CD4-positive, alpha-beta T cell (primary cell): ENCODE results near the gene NCAM2. TPM values are rescaled to one million over a fixed set of nuclear protein-coding genes. Genes with fewer than 3 reads are reported as not detected.

Experiments used
- ATAC-seq: fragments of 200-7000 bp; cut with Tn5 transposase; one replicate; pipeline ENCODE4 v1.10.0; 2022; ENCODE audit warnings: mild to moderate bottlenecking; ENCODE audit not compliant: poor library complexity
- CTCF ChIA-PET: fragments of 350-600 bp; sonication (Branson Sonifier 250); formaldehyde crosslinking; loops from one replicate; lab custom pipeline; 2021; ENCODE audit warnings: antibody characterized with exemption, inconsistent platforms; lab: Charles Lee
- POLR2A ChIA-PET: fragments of 350-600 bp; sonication (Branson Sonifier 250); formaldehyde crosslinking; loops from one replicate; lab custom pipeline; 2021; ENCODE audit warnings: antibody characterized with exemption, inconsistent platforms; lab: Charles Lee
- DNase-seq, 14 experiments: peaks; one replicate each; pipeline ENCODE4 v3.0.0-alpha.2; 2013 to 2020; ENCODE audit warnings: mixed read lengths in 2 of 14
- H3K27ac ChIP-seq, 2 donors: one replicate each; pipeline versions ENCODE4 v1.5.1 to v1.7.0; 2013; ENCODE audit warnings: low read length in 2 of 2, low read depth in 1 of 2, mild to moderate bottlenecking in 1 of 2
- H3K27me3 ChIP-seq, 2 experiments: 1 replicate in 1 of 2; 2 replicates in 1 of 2; pipeline versions ENCODE4 v1.6.1 to v1.7.0; 2013; ENCODE audit warnings: low read length in 2 of 2, control low read depth in 1 of 2, mild to moderate bottlenecking in 1 of 2, moderate library complexity in 1 of 2; ENCODE audit not compliant: insufficient read depth in 2 of 2, control insufficient read depth in 1 of 2
- H3K36me3 ChIP-seq: one replicate; pipeline ENCODE4 v1.6.1; 2013; ENCODE audit warnings: low read length, control low read depth; ENCODE audit not compliant: insufficient read depth
- H3K4me1 ChIP-seq: one replicate; pipeline ENCODE4 v1.6.1; 2013; ENCODE audit warnings: low read length, control low read depth; ENCODE audit not compliant: insufficient read depth
- H3K4me3 ChIP-seq: one replicate; pipeline ENCODE4 v1.5.1; 2013; ENCODE audit warnings: mild to moderate bottlenecking, low read length, moderate library complexity
- H3K9me3 ChIP-seq, 2 experiments: 1 replicate in 1 of 2; 2 replicates in 1 of 2; pipeline versions ENCODE4 v1.6.1 to v1.7.0; 2013; ENCODE audit warnings: low read length in 2 of 2, mild to moderate bottlenecking in 2 of 2, control low read depth in 1 of 2, moderate library complexity in 1 of 2; ENCODE audit not compliant: control insufficient read depth in 1 of 2, insufficient read depth in 1 of 2
- H3K27ac Mint-ChIP-seq: one replicate; pipeline ENCODE4 v1.8.0; 2020; ENCODE audit warnings: mixed read lengths
- H3K27me3 Mint-ChIP-seq: one replicate; pipeline ENCODE4 v1.8.0; 2021; ENCODE audit warnings: mixed read lengths
- H3K36me3 Mint-ChIP-seq: one replicate; pipeline ENCODE4 v1.8.0; 2021; ENCODE audit warnings: low read depth, mixed read lengths
- H3K4me1 Mint-ChIP-seq: one replicate; pipeline ENCODE4 v1.8.0; 2021; ENCODE audit warnings: low read depth, mixed read lengths
- H3K4me3 Mint-ChIP-seq: one replicate; pipeline ENCODE4 v1.8.0; 2020; ENCODE audit warnings: mild to moderate bottlenecking, mixed read lengths
- H3K9me3 Mint-ChIP-seq: one replicate; pipeline ENCODE4 v1.8.0; 2020; ENCODE audit warnings: mixed read lengths
- intact Hi-C, 2 experiments: fragments of 100-400 bp; cut with DNase I in 1 of 2; cut with micrococcal nuclease in 1 of 2; formaldehyde crosslinking; loops; one replicate each; pipeline versions ENCODE4 v1.15.1 to v1.9.0; 2023 to 2025; cut with DNase I, micrococcal nuclease
- total RNA-seq, 174 experiments: library from RNA in 2 of 174; stranded (reverse) in 2 of 174; gene quantifications; one replicate each; pipeline ENCODE4 v1.2.3 and lab custom pipeline; 2021 to 2026
- TF ChIP-seq, protein P1 (sequence below): fragments of 200-600 bp; IDR thresholded peaks from one replicate; pipeline ENCODE4 v1.8.0; 2022; ENCODE audit warnings: antibody characterized with exemption, mild to moderate bottlenecking

The NCAM2 gene
- total RNA-seq, 2 experiments from 2014 or later, result not detected

DNA sequence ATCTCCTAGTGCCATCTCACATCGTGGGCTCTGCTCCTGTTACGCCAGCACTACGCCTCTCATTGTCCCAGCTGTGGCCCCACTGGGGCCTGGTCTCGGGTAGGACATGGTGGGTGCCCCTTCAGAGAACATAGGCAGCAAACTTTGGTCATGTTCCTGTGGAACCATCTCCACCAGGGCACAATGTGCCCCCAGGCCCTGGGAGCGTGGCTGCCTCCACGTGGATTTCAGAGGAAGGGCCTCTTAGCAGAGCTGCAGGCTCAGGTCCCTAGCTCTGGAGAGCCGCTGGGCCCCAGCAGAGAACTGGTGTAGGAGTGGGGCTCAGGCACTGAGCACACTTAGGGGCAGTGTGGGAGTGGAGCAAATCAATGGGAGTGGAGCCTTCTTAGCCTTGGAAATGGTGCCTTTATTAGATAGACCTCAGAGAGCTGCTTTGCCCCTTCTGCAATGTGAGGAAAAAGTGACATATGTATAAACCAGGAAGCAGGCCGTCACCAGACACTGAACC lies 460.0 kb downstream of the NCAM2 start:
- Histone ChIP-seq H3K9me3 (peaks cover 0 to 11% of the 10 kb centered on the region in 2 experiments), H3K27me3 (no peaks in the 10 kb centered on the region), H3K4me3 (no peak overlapping the region), H3K36me3 (no peaks in the 10 kb centered on the region), H3K27ac (no peak overlapping the region), H3K4me1 (no peaks in the 10 kb centered on the region)
- ChIA-PET POLR2A (no interaction called here), CTCF (no interaction called here)
- Mint-ChIP-seq H3K27me3 (no peaks in the 10 kb centered on the region), H3K27ac (no peak overlapping the region), H3K4me3 (no peak overlapping the region), H3K36me3 (no peaks in the 10 kb centered on the region), H3K9me3 (peaks cover 4% of the 10 kb centered on the region), H3K4me1 (no peaks in the 10 kb centered on the region)
- intact Hi-C loops, result no loop called here
- ATAC-seq (no peak), DNase-seq (no peak)
- TF ChIP-seq, protein P1, sequence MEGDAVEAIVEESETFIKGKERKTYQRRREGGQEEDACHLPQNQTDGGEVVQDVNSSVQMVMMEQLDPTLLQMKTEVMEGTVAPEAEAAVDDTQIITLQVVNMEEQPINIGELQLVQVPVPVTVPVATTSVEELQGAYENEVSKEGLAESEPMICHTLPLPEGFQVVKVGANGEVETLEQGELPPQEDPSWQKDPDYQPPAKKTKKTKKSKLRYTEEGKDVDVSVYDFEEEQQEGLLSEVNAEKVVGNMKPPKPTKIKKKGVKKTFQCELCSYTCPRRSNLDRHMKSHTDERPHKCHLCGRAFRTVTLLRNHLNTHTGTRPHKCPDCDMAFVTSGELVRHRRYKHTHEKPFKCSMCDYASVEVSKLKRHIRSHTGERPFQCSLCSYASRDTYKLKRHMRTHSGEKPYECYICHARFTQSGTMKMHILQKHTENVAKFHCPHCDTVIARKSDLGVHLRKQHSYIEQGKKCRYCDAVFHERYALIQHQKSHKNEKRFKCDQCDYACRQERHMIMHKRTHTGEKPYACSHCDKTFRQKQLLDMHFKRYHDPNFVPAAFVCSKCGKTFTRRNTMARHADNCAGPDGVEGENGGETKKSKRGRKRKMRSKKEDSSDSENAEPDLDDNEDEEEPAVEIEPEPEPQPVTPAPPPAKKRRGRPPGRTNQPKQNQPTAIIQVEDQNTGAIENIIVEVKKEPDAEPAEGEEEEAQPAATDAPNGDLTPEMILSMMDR, result no peak

DNA sequence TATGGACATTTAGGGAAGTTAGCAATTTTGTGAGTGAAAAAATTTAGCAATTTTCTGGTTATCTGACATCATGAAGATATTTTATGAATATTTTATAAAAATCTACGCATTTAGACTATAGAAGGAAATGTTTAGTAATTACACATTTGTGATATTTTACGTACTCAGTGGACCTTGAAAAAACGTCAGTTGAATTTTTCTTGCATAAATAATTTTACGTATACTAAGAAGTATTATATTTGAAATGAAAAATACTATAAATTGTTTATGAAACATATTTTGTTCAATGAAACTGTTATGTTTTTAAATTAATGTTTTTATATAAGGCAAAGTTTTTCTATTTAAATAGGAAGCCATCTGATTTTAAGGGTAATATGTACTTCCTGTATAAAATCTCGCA lies 462.8 kb downstream of the NCAM2 start:
- no peaks in the 10 kb centered on the region for H3K4me1 ChIP-seq
- Mint-ChIP-seq H3K9me3 (peaks cover 4% of the 10 kb centered on the region), H3K27ac (no peak overlapping the region), H3K4me1 (no peaks in the 10 kb centered on the region), H3K27me3 (no peaks in the 10 kb centered on the region), H3K36me3 (no peaks in the 10 kb centered on the region), H3K4me3 (no peak overlapping the region)
- no peak overlapping the region for H3K4me3 ChIP-seq
- no peaks in the 10 kb centered on the region for H3K36me3 ChIP-seq
- H3K27ac ChIP-seq, result no peak overlapping the region
- DNase-seq (no peak), ATAC-seq (no peak)
- TF ChIP-seq, protein P1, result no peak
- POLR2A ChIA-PET, result no interaction called here
- no peaks in the 10 kb centered on the region for H3K27me3 ChIP-seq
- intact Hi-C loops, result no loop called here
- CTCF ChIA-PET, result no interaction called here
- peaks cover 0 to 11% of the 10 kb centered on the region in 2 experiments for H3K9me3 ChIP-seq

DNA sequence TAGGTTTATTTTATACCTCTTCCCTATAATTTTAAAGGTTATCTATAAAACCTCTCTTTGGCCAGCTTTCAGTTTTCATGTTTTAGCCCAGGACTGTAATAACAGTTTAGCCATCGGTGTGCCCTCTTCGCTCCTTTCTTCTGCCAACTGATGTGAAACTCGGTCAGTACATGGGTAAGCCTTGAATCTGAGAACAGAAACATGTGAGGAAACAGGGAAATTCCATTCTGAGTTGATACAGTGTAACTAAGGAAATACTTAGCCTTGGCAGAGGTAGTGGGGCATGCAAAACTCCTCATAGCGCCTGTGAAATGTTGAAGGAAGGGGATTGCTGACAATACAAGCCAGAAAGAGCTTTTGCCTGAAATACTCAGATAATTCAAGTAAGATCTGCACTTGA lies 465.2 kb downstream of the NCAM2 start:
- H3K4me3 ChIP-seq, result no peak overlapping the region
- H3K27ac ChIP-seq, result no peak overlapping the region
- H3K4me1 ChIP-seq, result no peaks in the 10 kb centered on the region
- ChIA-PET POLR2A (no interaction called here), CTCF (no interaction called here)
- H3K4me3 Mint-ChIP-seq, result no peak overlapping the region
- no peaks in the 10 kb centered on the region for H3K27me3 Mint-ChIP-seq
- ATAC-seq, result no peak
- no peaks in the 10 kb centered on the region for H3K36me3 Mint-ChIP-seq
- no peak for DNase-seq
- H3K27ac Mint-ChIP-seq, result no peak overlapping the region
- H3K27me3 ChIP-seq, result no peaks in the 10 kb centered on the region
- peaks cover 0 to under 1% of the 10 kb centered on the region in 2 experiments for H3K9me3 ChIP-seq
- TF ChIP-seq, protein P1, result no peak
- intact Hi-C loops, result no loop called here
- no peaks in the 10 kb centered on the region for H3K4me1 Mint-ChIP-seq
- no peaks in the 10 kb centered on the region for H3K9me3 Mint-ChIP-seq
- no peaks in the 10 kb centered on the region for H3K36me3 ChIP-seq
